Caco-2 (cell line): ENCODE data around the gene ATOH8. TPM values are rescaled to one million over a fixed set of nuclear protein-coding genes. Genes with fewer than 3 reads are reported as not detected.

Experiments used
- BruUV-seq: library from RNA; stranded (reverse); fragments of 400-500 nt; replicated peaks from 2 replicates; lab custom pipeline; 2021; lab: Mats Ljungman, UMichigan
- CTCF ChIA-PET: fragments of 300-600 bp; sonication (Branson Sonifier 250); formaldehyde crosslinking; loops from one replicate; lab custom pipeline; 2022; ENCODE audit warnings: antibody characterized with exemption; lab: Charles Lee
- POLR2A ChIA-PET: fragments of 300-600 bp; sonication (Branson Sonifier 250); formaldehyde crosslinking; loops from one replicate; lab custom pipeline; 2022; ENCODE audit warnings: antibody characterized with exemption; lab: Charles Lee
- DNase-seq, 2 experiments: peaks; one replicate each; pipeline versions ENCODE4 v3.0.0 to v3.0.0-alpha.2; 2020 to 2022
- H3K27me3 ChIP-seq: replicated peaks from 2 replicates; pipeline ENCODE4 v1.6.0; 2011; ENCODE audit warnings: low read length; ENCODE audit not compliant: control insufficient read depth, insufficient read depth
- H3K36me3 ChIP-seq: 2 replicates; pipeline ENCODE4 v1.5.1; 2011; ENCODE audit warnings: low read length; ENCODE audit not compliant: control insufficient read depth, insufficient read depth
- H3K4me1 ChIP-seq: fragments of 250-450 bp; sonication (Bioruptor Pico); 2 replicates; pipeline ENCODE4 v1.5.1; 2020; ENCODE audit warnings: mild to moderate bottlenecking
- H3K4me3 ChIP-seq: 2 replicates; pipeline ENCODE4 v1.5.1; 2011; ENCODE audit warnings: low read depth, mild to moderate bottlenecking, control low read depth, low read length
- H3K9me3 ChIP-seq: fragments of 250-450 bp; sonication (Bioruptor Pico); 2 replicates; pipeline ENCODE4 v1.5.1; 2020; ENCODE audit warnings: mild to moderate bottlenecking, moderate library complexity
- H3K27ac Mint-ChIP-seq: one replicate; pipeline ENCODE4 v1.8.0; 2022; ENCODE audit warnings: mixed read lengths; ENCODE audit not compliant: unreplicated experiment
- H3K27me3 Mint-ChIP-seq: one replicate; pipeline ENCODE4 v1.8.0; 2022; ENCODE audit warnings: mixed read lengths; ENCODE audit not compliant: insufficient read depth, unreplicated experiment
- H3K36me3 Mint-ChIP-seq: one replicate; pipeline ENCODE4 v1.8.0; 2022; ENCODE audit warnings: mild to moderate bottlenecking, mixed read lengths; ENCODE audit not compliant: insufficient read depth, unreplicated experiment
- H3K4me1 Mint-ChIP-seq: one replicate; pipeline ENCODE4 v1.8.0; 2022; ENCODE audit warnings: low read depth, mixed read lengths; ENCODE audit not compliant: unreplicated experiment
- H3K4me3 Mint-ChIP-seq: one replicate; pipeline ENCODE4 v1.8.0; 2022; ENCODE audit warnings: mild to moderate bottlenecking, moderate library complexity, mixed read lengths; ENCODE audit not compliant: unreplicated experiment
- H3K9me3 Mint-ChIP-seq: one replicate; pipeline ENCODE4 v1.8.0; 2022; ENCODE audit warnings: mixed read lengths; ENCODE audit not compliant: unreplicated experiment
- CTCF ChIP-seq, 2 experiments: fragments of 200-600 bp in 1 of 2; IDR thresholded peaks; 1 replicate in 1 of 2; 2 replicates in 1 of 2; pipeline versions ENCODE4 v1.5.1 to v1.8.0; 2011 to 2022; ENCODE audit warnings: antibody characterized with exemption in 1 of 2, control low read depth in 1 of 2, inconsistent platforms in 1 of 2, low read depth in 1 of 2, low read length in 1 of 2, mild to moderate bottlenecking in 1 of 2, moderate library complexity in 1 of 2; ENCODE audit not compliant: insufficient read depth in 1 of 2, severe bottlenecking in 1 of 2, unreplicated experiment in 1 of 2
- intact Hi-C: fragments of 100-400 bp; cut with micrococcal nuclease; formaldehyde crosslinking; loops from one replicate; pipeline ENCODE4 v1.10.0; 2022; ENCODE audit not compliant: unreplicated experiment
- total RNA-seq: library from RNA; stranded (reverse); gene quantifications from 2 replicates; pipeline ENCODE4 v1.2.3, GENCODE V29; 2022

The ATOH8 gene
- total RNA-seq, 1 experiment from 2014 or later, result not detected

GRCh38 chr2:85780316-85781012, 26.7 kb downstream of the ATOH8 start:
- Mint-ChIP-seq H3K27ac (no peak overlapping the region), H3K9me3 (no peaks in the 10 kb centered on the region), H3K4me3 (no peak overlapping the region), H3K27me3 (peaks cover 2% of the 10 kb centered on the region), H3K4me1 (no peaks in the 10 kb centered on the region), H3K36me3 (no peaks in the 10 kb centered on the region)
- no TSS peak for BruUV-seq
- no peak for TF ChIP-seq CTCF (IDR thresholded peaks at IDR 0.05; ENCODE audit: insufficient read depth in 1 of 2, low read depth in 1 of 2, low read length in 1 of 2, severe bottlenecking in 1 of 2, unreplicated experiment in 1 of 2)
- Histone ChIP-seq H3K4me1 (no peaks in the 10 kb centered on the region), H3K9me3 (no peaks in the 10 kb centered on the region), H3K36me3 (no peaks in the 10 kb centered on the region), H3K4me3 (no peak overlapping the region), H3K27me3 (no peaks in the 10 kb centered on the region)
- POLR2A ChIA-PET, result no interaction called here
- CTCF ChIA-PET, result no interaction called here
- intact Hi-C loops, result no loop called here
- no peak for DNase-seq

- TF ChIP-seq CTCF (IDR thresholded peaks at IDR 0.05; ENCODE audit: insufficient read depth in 1 of 2, low read depth in 1 of 2, low read length in 1 of 2, severe bottlenecking in 1 of 2, unreplicated experiment in 1 of 2), result no peak
- H3K9me3 ChIP-seq, result no peaks in the 10 kb centered on the region
- intact Hi-C loops, result no loop called here
- POLR2A ChIA-PET, result no interaction called here
- H3K27ac Mint-ChIP-seq, result no peak overlapping the region
- H3K4me1 ChIP-seq, result no peaks in the 10 kb centered on the region
- H3K27me3 ChIP-seq, result no peaks in the 10 kb centered on the region
- no peaks in the 10 kb centered on the region for H3K36me3 Mint-ChIP-seq
- BruUV-seq, result no TSS peak
- CTCF ChIA-PET, result no interaction called here
- no peaks in the 10 kb centered on the region for H3K4me1 Mint-ChIP-seq
- H3K4me3 Mint-ChIP-seq, result no peak overlapping the region
- H3K9me3 Mint-ChIP-seq, result no peaks in the 10 kb centered on the region
- no peak overlapping the region for H3K4me3 ChIP-seq
- H3K36me3 ChIP-seq, result no peaks in the 10 kb centered on the region
- H3K27me3 Mint-ChIP-seq, result peaks cover 2% of the 10 kb centered on the region
- DNase-seq, result no peak
Observed at GRCh38 chr2:85781013-85781332, 27.2 kb downstream of the ATOH8 start.

- Mint-ChIP-seq H3K4me1 (no peaks in the 10 kb centered on the region), H3K27me3 (peaks cover 2% of the 10 kb centered on the region), H3K36me3 (no peaks in the 10 kb centered on the region), H3K9me3 (no peaks in the 10 kb centered on the region), H3K4me3 (no peak overlapping the region), H3K27ac (no peak overlapping the region)
- no TSS peak for BruUV-seq
- Histone ChIP-seq H3K4me1 (no peaks in the 10 kb centered on the region), H3K27me3 (no peaks in the 10 kb centered on the region), H3K36me3 (no peaks in the 10 kb centered on the region), H3K9me3 (no peaks in the 10 kb centered on the region), H3K4me3 (no peak overlapping the region)
- POLR2A ChIA-PET, result no interaction called here
- no peak for DNase-seq
- intact Hi-C loops, result no loop called here
- no peak for TF ChIP-seq CTCF (IDR thresholded peaks at IDR 0.05; ENCODE audit: insufficient read depth in 1 of 2, low read depth in 1 of 2, low read length in 1 of 2, severe bottlenecking in 1 of 2, unreplicated experiment in 1 of 2)
- CTCF ChIA-PET, result no interaction called here
Observed at GRCh38 chr2:85783796-85784195, 30.0 kb downstream of the ATOH8 start.
